A172 (cell line): ENCODE data around the gene OLFM1. TPM values are rescaled to one million over a fixed set of nuclear protein-coding genes. Genes with fewer than 3 reads are reported as not detected.

Experiments
- DNase-seq: peaks from one replicate; pipeline ENCODE4 v3.0.0-alpha.2; 2015; ENCODE audit warnings: low spot score
- total RNA-seq: library from RNA; depleted of rRNA; stranded (reverse); fragments of >200 nt; shearing (Covaris generic); gene quantifications from 2 replicates; pipeline ENCODE4 v1.2.3, GENCODE V29; 2014; rRNA removed

The OLFM1 gene
- total RNA-seq, 1 experiment from 2014 or later = 65.4 TPM

DNA sequence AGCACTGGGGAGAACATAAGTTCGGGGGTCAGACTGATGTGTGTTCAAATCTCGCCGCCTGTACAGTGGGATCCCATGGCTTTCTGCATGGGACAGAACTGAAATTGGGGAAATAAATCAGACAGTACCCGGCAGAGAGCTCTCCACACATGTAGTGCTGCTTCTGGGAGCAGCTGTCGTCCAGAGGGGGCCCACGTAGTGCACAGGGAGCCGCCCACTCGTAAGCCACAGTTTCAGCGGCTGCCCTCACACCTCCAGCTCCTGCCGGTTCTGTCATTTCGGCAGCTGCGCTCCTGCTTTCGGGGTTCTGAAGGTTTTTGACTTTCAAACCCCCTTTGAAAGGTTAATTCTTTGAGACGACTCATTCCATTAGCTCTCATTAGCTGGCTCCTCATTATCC, 83.1 kb downstream of the OLFM1 start:
- no peak for DNase-seq

Other genes with a start within 250 kb of the OLFM1 start
- not detected in 2 replicates for gene FCN2, start 206.9 kb upstream of the OLFM1 start, total RNA-seq
- gene FCN1, start 169.8 kb upstream of the OLFM1 start, total RNA-seq = not detected in 2 replicates